A549 (cell line): Measurements from ENCODE around the gene MPHOSPH6. TPM values are rescaled to one million over a fixed set of nuclear protein-coding genes. Genes with fewer than 3 reads are reported as not detected.

Experiments used
- ATAC-seq, 2 experiments: fragments of 200-7000 bp in 1 of 2; fragments of >200 bp in 1 of 2; cut with Nextera tagmentation in 1 of 2; cut with Tn5 transposase in 1 of 2; 3 replicates each; pipeline versions ENCODE4 v1.8.0 to v1.9.1; 2018 to 2020; ENCODE audit warnings: mild to moderate bottlenecking in 1 of 2, moderate library complexity in 1 of 2
- CTCF ChIA-PET: fragments of 300-600 bp; sonication (Branson Sonifier 250); formaldehyde crosslinking; extraction: SDS; loops from one replicate; lab custom pipeline; 2021; ENCODE audit warnings: antibody characterized with exemption, inconsistent platforms; lab: Yijun Ruan, JAX
- POLR2A ChIA-PET: fragments of 350-600 bp; formaldehyde crosslinking; extraction: SDS; loops from one replicate; lab custom pipeline; 2021; ENCODE audit warnings: antibody characterized with exemption, inconsistent platforms; lab: Yijun Ruan, JAX
- DNase-seq, 2 experiments: peaks; one replicate each; pipeline versions ENCODE4 v3.0.0 to v3.0.0-alpha.2; 2011 to 2016; ENCODE audit warnings: low read depth in 1 of 2, low spot score in 1 of 2
- FAIRE-seq: peaks from 2 replicates; lab custom pipeline; 2011; peaks lifted over from hg19 to GRCh38; lab: Jason Lieb, UNC
- H3K27ac ChIP-seq, 2 experiments: fragments of >200 bp; sonication (Bioruptor Twin); formaldehyde crosslinking; 3 replicates each; pipeline ENCODE4 v1.5.1; 2016 to 2017
- H3K4me1 ChIP-seq: fragments of >200 bp; sonication (Bioruptor Twin); formaldehyde crosslinking; 3 replicates; pipeline ENCODE4 v1.6.1; 2016
- H3K4me2 ChIP-seq: fragments of >200 bp; sonication (Bioruptor Twin); formaldehyde crosslinking; 3 replicates; pipeline ENCODE4 v1.6.1; 2016
- H3K4me3 ChIP-seq: fragments of >200 bp; sonication (Bioruptor Twin); formaldehyde crosslinking; 3 replicates; pipeline ENCODE4 v1.5.1; 2016
- H3K9me3 ChIP-seq: fragments of >200 bp; sonication (Bioruptor Twin); formaldehyde crosslinking; 3 replicates; pipeline ENCODE4 v1.6.1; 2016
- ATOH8 ChIP-seq: fragments of 250-450 bp; sonication (Bioruptor Pico); IDR thresholded peaks from 2 replicates; pipeline ENCODE4 v1.5.0; 2020; ENCODE audit warnings: low read depth, mild to moderate bottlenecking, moderate library complexity
- BHLHE40 ChIP-seq: IDR thresholded peaks from 2 replicates; pipeline ENCODE4 v1.6.1; 2012; ENCODE audit warnings: low read depth, low read length, inconsistent platforms
- CBX2 ChIP-seq: fragments of 200-600 bp; sonication (generic); IDR thresholded peaks from 2 replicates; pipeline ENCODE4 v1.6.1; 2016; ENCODE audit warnings: low read depth, mild to moderate bottlenecking, borderline replicate concordance
- CTCF ChIP-seq: fragments of >200 bp; sonication (Bioruptor Twin); formaldehyde crosslinking; IDR thresholded peaks from 3 replicates; pipeline ENCODE4 v1.5.1; 2016
- E2F6 ChIP-seq: IDR thresholded peaks from 2 replicates; pipeline ENCODE4 v1.6.1; 2012; ENCODE audit warnings: low read depth, borderline replicate concordance
- EHF ChIP-seq: fragments of 250-450 bp; sonication (Bioruptor Pico); IDR thresholded peaks from 2 replicates; pipeline ENCODE4 v1.5.0; 2020; ENCODE audit warnings: mild to moderate bottlenecking
- EHMT2 ChIP-seq: fragments of 200-600 bp; sonication (generic); IDR thresholded peaks from 2 replicates; pipeline ENCODE4 v1.6.1; 2016; ENCODE audit warnings: antibody characterized with exemption, low read depth, mild to moderate bottlenecking, moderate library complexity
- ELK1 ChIP-seq: fragments of 150-350 bp; IDR thresholded peaks from 2 replicates; pipeline ENCODE4 v1.6.1; 2014; ENCODE audit warnings: low read depth, mild to moderate bottlenecking, low read length
- EP300 ChIP-seq, 2 experiments: fragments of >200 bp; sonication (Bioruptor Twin); formaldehyde crosslinking; IDR thresholded peaks; 2 replicates in 1 of 2; 3 replicates in 1 of 2; pipeline ENCODE4 v1.6.1; 2016 to 2017
- FOSB ChIP-seq: fragments of 250-450 bp; sonication (Bioruptor Pico); IDR thresholded peaks from 2 replicates; pipeline ENCODE4 v1.5.0; 2020; ENCODE audit warnings: mild to moderate bottlenecking, moderate library complexity
- FOSL2 ChIP-seq, 2 experiments: fragments of 450-650 bp in 1 of 2; fragments of >200 bp in 1 of 2; sonication (Bioruptor Twin) in 1 of 2; formaldehyde crosslinking; IDR thresholded peaks; 2 replicates each; pipeline versions ENCODE4 v1.5.0 to v1.6.1; 2016 to 2020; ENCODE audit warnings: mild to moderate bottlenecking in 1 of 2, moderate library complexity in 1 of 2
- FOXS1 ChIP-seq: fragments of 250-450 bp; sonication (Bioruptor Pico); IDR thresholded peaks from 2 replicates; pipeline ENCODE4 v1.5.0; 2020; ENCODE audit warnings: mild to moderate bottlenecking, moderate library complexity
- HDAC2 ChIP-seq: fragments of 200-600 bp; sonication (generic); IDR thresholded peaks from 2 replicates; pipeline ENCODE4 v1.6.1; 2016
- HOXB5 ChIP-seq: fragments of 250-450 bp; sonication (Bioruptor Pico); IDR thresholded peaks from 2 replicates; pipeline ENCODE4 v1.5.0; 2020; ENCODE audit warnings: mild to moderate bottlenecking, moderate library complexity
- MAFK ChIP-seq: fragments of 450-650 bp; IDR thresholded peaks from 2 replicates; pipeline ENCODE4 v1.6.1; 2014; ENCODE audit not compliant: partially characterized antibody
- MAX ChIP-seq: IDR thresholded peaks from 2 replicates; pipeline ENCODE4 v1.6.1; 2012
- MYC ChIP-seq: IDR thresholded peaks from 2 replicates; pipeline ENCODE4 v1.6.1; 2012; ENCODE audit warnings: mild to moderate bottlenecking, inconsistent platforms, low read length, improper control_type of control experiment, borderline replicate concordance
- NFE2L2 ChIP-seq: fragments of 150-350 bp; conservative IDR thresholded peaks from 2 replicates; pipeline ENCODE4 v1.6.1; 2014; ENCODE audit warnings: low read length
- NPAS2 ChIP-seq: fragments of 250-450 bp; sonication (Bioruptor Pico); IDR thresholded peaks from 2 replicates; pipeline ENCODE4 v1.8.0; 2022; ENCODE audit warnings: mild to moderate bottlenecking, moderate library complexity, borderline replicate concordance
- POLR2A ChIP-seq: IDR thresholded peaks from 2 replicates; pipeline ENCODE4 v1.6.1; 2012; ENCODE audit warnings: mild to moderate bottlenecking, low read length
- POLR2AphosphoS2 ChIP-seq: conservative IDR thresholded peaks from 2 replicates; pipeline ENCODE4 v1.6.1; 2012; ENCODE audit warnings: low read length, improper control_type of control experiment, inconsistent platforms
- RARB ChIP-seq: fragments of 250-450 bp; sonication (Bioruptor Pico); IDR thresholded peaks from 2 replicates; pipeline ENCODE4 v1.8.0; 2021; ENCODE audit warnings: mild to moderate bottlenecking, moderate library complexity
- RCOR1 ChIP-seq: fragments of 150-350 bp; IDR thresholded peaks from 2 replicates; pipeline ENCODE4 v1.6.1; 2014; ENCODE audit warnings: antibody characterized with exemption, low read length, low read depth
- SMC3 ChIP-seq: fragments of >200 bp; sonication (Bioruptor Twin); formaldehyde crosslinking; IDR thresholded peaks from 3 replicates; pipeline ENCODE4 v1.6.1; 2018; ENCODE audit warnings: inconsistent platforms
- SREBF2 ChIP-seq: fragments of 450-650 bp; IDR thresholded peaks from 2 replicates; pipeline ENCODE4 v1.6.1; 2014; ENCODE audit warnings: mild to moderate bottlenecking, moderate library complexity
- TP53 ChIP-seq: fragments of 250-450 bp; sonication (Bioruptor Pico); IDR thresholded peaks from 2 replicates; pipeline ENCODE4 v1.5.0; 2021; ENCODE audit warnings: mild to moderate bottlenecking, moderate library complexity
- ZC3H11A ChIP-seq: fragments of 450-650 bp; IDR thresholded peaks from 2 replicates; pipeline ENCODE4 v1.6.1; 2014; ENCODE audit warnings: antibody characterized with exemption, mild to moderate bottlenecking
- ZFP36 ChIP-seq: fragments of 450-650 bp; IDR thresholded peaks from 2 replicates; pipeline ENCODE4 v1.6.1; 2014; ENCODE audit warnings: borderline replicate concordance; ENCODE audit not compliant: partially characterized antibody
- ZNF302 ChIP-seq: fragments of 250-450 bp; sonication (Bioruptor Pico); IDR thresholded peaks from 2 replicates; pipeline ENCODE4 v1.9.0; 2021; ENCODE audit warnings: inconsistent platforms, mild to moderate bottlenecking, moderate library complexity
- WGBS: methylation state at CpG from one replicate; pipeline ENCODE4 v1.1.6; 2017; ENCODE audit errors: missing lambda C conversion rate; 5-methylcytosine and 5-hydroxymethylcytosine counted together
- polyA plus RNA-seq, 4 experiments: library from polyadenylated mRNA; depleted of rRNA in 3 of 4; stranded (reverse); fragments of >200 nt; fragmentation: RNase III in 1 of 4; extraction: RNeasy Plus Mini Kit Qiagen cat#74134 plus additional on column Dnase treatment in 1 of 4; gene quantifications; 2 replicates in 3 of 4; 3 replicates in 1 of 4; pipeline ENCODE4 v1.2.3, GENCODE V29; 2011 to 2017

The MPHOSPH6 gene
- polyA plus RNA-seq, 2 of the 4 experiments (the other 2 are of a cell fraction), result 43.7 to 49.4 TPM

- ChIA-PET POLR2A (no interaction called here), CTCF (no interaction called here)
- DNase-seq (no peak), ATAC-seq (no peak), FAIRE-seq (no peak)
- TF ChIP-seq FOSL2 (IDR thresholded peaks at IDR 0.05) (no peak), FOSL2 (CRISPR knock-in tag; IDR thresholded peaks at IDR 0.05) (no peak), ELK1 (no peak), NFE2L2 (no peak), FOXS1 (CRISPR knock-in tag) (no peak), NPAS2 (CRISPR knock-in tag) (no peak), CTCF (no peak), EHF (CRISPR knock-in tag) (no peak), MYC (no peak), HDAC2 (no peak), ZNF302 (CRISPR knock-in tag) (no peak), RARB (CRISPR knock-in tag) (no peak), POLR2A (no peak), EP300 (IDR thresholded peaks at IDR 0.05) (no peak), FOSB (CRISPR knock-in tag) (no peak), ZC3H11A (no peak), RCOR1 (no peak), E2F6 (no peak), TP53 (CRISPR knock-in tag) (no peak)
- Histone ChIP-seq H3K4me3 (no peak overlapping the region), H3K9me3 (no peaks in the 10 kb centered on the region), H3K4me2 (no peak overlapping the region), H3K4me1 (no peaks in the 10 kb centered on the region), H3K27ac (no peak overlapping the region)
- WGBS, result 0% methylated on average over 3 of the region's 3 CpGs
Measured at GRCh38 chr16:82124651-82125050, 45.4 kb downstream of the MPHOSPH6 start.

- no peak overlapping the region for H3K4me3 ChIP-seq
- no peaks in the 10 kb centered on the region for H3K4me1 ChIP-seq
- no peak overlapping the region for H3K27ac ChIP-seq
- H3K9me3 ChIP-seq, result no peaks in the 10 kb centered on the region
- no peak; a peak in 1 of 6 replicates for ATAC-seq
- no peak for DNase-seq
- POLR2A ChIA-PET, result no interaction called here
- FAIRE-seq, result no peak
- TF ChIP-seq ZFP36 (no peak), ZNF302 (CRISPR knock-in tag) (no peak), ATOH8 (CRISPR knock-in tag) (no peak), HOXB5 (no peak), HDAC2 (no peak), EHMT2 (no peak), MAX (no peak), CBX2 (no peak), POLR2A (no peak), RARB (CRISPR knock-in tag) (no peak), ELK1 (no peak), MAFK (no peak), SREBF2 (no peak), POLR2AphosphoS2 (no peak), FOXS1 (CRISPR knock-in tag) (no peak), CTCF (no peak), SMC3 (no peak), ZC3H11A (no peak), BHLHE40 (no peak)
- TF ChIP-seq, all 56 proteins: peak for 0
- WGBS, result 48% methylated on average over 4 of the region's 4 CpGs
- CTCF ChIA-PET, result no interaction called here
- no peak overlapping the region for H3K4me2 ChIP-seq
Measured at GRCh38 chr16:82119405-82119804, 50.6 kb downstream of the MPHOSPH6 start.
